ENCODE measurements around the gene MAP3K6.
"Not testable (repeated sequence)": the region's sequence is repeated elsewhere in the genome, so short reads cannot be mapped to it uniquely, and the experiment has no call there.

Gene MAP3K6

DNA sequence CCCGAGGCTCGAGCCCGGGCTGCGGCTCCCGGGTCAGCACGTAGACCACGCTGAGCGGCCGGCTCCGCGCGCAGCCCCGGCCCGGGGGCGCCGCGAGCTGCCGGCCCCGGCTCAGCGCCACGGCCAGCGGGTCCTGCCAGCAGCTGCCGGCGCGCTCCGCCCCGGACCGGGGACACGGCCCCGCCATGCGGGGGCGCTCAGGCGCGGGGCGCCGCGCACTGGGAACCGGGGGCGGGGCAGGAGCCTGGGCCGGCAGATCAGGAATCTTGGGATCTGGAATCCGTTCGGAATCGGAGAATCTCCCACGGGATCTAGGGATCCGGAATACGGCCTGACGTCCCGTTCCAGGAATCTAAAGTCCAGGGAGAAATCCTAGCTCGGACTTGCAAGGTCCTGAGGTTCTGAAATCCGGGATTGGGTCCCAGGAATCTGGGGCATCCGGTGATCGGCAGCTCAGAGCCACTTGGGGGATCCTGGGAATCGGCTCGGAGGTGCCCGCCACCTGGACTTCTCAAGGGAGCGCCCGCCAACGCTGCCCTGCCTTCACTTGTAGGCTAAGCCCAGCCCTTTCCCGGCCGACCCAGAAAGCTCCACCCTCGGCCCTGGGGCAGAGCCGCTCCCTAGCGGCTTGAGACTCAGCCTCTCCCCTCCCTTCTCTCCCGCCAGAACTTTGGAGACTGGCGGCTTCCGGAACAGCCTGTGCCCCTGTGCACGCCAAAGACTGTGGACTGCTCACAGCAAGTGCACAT, at the start of gene MAP3K6:
MAP3K6 (minus strand) TSS at position 551 of the 749 bp plus-strand sequence; CDS start at position 187, 364 bp downstream.
- no peak for DNase-seq

DNA sequence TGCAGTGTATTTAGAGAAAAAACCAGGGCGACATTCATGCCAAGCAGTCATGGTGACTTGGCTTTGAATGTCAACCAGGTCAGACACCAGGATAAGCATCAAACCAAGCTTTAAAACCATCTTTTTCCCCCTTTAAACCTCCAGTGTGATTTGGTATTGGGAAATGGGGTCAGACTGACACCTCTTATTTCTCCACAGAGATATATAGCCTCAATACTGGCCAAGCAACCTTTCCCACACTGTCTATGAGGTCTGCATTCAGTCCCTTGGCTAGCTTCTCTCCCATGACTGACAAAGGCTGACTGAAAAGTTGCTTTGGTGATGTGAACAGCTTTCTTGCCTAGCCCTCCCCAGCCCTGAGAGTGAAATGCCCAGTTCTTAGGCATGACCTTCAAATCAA, 47.3 kb upstream of the MAP3K6 start:
- DNase-seq = no peak

DNA sequence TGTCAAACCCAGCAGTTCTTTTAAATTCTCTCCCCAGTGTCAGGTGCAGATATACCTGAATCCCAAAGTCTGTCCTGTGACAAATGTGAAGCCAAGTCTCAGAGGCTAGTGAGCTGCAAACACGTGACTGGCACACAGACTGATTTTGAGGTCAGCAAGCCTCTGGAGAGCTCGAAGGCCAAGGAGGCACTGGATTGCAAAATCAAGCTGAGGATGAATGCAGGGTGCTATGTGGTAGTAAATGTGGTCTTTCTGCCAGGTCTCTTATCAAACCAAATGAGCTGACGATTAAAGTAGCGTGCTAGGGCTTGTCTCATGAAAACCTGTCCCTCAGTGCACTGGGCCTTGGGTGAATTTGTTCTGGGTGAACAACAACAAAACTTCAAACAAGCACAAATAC, 46.2 kb upstream of the MAP3K6 start:
- no peak for DNase-seq

- no peak for DNase-seq
Measured at GRCh38 chr1:27412502-27412901, 45.7 kb upstream of the MAP3K6 start.

DNA sequence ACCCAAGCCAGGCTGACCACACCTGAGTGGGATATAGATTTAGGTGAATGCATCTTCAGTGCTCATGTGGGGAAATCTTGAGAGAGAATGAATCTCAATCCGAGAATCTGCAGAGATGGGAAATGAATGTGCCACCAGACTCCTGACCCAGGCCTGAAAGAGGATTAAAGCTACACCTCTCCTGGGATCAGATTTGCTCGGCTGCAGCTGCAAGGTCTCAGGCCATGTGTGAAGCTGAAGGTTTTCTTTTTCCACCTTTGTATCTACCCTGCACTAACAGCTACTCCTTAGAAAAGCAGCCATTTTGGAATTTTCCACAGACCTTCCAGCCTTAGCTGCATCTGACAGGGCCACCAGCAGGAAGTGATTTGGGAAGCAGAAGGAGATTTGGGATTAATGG, 43.9 kb upstream of the MAP3K6 start:
- DNase-seq = no peak

- DNase-seq = no peak
Measured at GRCh38 chr1:27409669-27410068, 42.9 kb upstream of the MAP3K6 start.

DNA sequence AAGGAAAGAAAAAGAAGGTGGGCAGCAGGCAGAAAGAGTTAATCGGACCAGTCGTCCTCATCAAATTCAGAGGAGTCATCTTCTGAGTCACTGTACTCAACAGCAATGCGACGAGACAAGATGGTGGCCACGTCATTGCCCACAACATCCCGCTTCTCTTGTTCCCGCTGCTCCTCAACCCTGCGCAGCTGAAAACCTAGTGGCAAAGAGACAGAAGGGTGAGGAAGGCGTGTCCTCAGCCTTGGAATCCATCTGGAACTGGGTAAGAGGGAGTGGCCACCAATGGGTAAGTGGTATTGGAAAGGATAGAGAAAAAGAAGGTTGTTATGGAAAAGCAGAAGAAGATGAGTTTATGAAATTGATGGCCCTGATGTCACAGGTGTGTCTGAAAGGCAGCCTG, 41.4 kb upstream of the MAP3K6 start:
- no peak for DNase-seq

GRCh38 chr1:27406791-27407190, 40.0 kb upstream of the MAP3K6 start:
- not testable (repeated sequence) for DNase-seq

DNA sequence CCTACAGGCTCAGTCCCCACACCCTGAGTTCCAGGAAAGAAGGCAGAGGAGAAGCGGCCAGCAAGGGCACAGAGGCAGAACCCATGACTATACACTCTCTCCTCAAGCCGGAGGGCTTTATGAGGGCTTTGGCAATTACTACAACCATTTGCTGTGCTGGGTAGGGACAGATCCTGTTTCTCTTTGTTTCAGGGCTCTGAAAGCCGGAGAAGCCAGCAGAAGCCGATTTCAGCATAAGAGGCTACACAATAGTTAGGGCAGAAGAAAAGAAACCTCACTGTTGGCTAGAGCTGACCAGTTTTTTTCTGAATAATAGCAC, 39.6 kb upstream of the MAP3K6 start:
- DNase-seq = no peak

- not testable (repeated sequence) for DNase-seq
Measured at GRCh38 chr1:27405598-27406361, 39.0 kb upstream of the MAP3K6 start.

DNA sequence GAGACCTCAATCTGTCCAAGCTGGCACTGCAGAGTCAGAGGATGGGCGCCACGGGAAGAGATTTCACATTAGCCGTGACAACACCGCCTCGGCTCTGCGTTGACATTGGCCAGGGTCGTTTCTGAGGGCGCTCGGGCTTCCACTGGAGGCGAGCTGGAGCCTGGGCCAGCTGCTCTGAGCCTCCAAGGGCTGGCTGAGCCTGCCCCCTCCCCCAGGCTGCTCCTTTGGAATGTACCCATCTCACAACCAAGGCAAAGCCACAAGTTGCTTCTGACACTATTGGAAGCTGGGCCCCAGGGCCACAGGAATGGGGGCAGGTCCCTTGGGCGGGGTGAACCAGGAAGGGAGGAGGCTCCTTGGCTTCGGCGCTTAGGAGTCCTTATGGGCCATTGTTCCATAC, 38.3 kb upstream of the MAP3K6 start:
- DNase-seq = no peak

GRCh38 chr1:27403931-27404330, 37.2 kb upstream of the MAP3K6 start:
- DNase-seq = no peak

DNA sequence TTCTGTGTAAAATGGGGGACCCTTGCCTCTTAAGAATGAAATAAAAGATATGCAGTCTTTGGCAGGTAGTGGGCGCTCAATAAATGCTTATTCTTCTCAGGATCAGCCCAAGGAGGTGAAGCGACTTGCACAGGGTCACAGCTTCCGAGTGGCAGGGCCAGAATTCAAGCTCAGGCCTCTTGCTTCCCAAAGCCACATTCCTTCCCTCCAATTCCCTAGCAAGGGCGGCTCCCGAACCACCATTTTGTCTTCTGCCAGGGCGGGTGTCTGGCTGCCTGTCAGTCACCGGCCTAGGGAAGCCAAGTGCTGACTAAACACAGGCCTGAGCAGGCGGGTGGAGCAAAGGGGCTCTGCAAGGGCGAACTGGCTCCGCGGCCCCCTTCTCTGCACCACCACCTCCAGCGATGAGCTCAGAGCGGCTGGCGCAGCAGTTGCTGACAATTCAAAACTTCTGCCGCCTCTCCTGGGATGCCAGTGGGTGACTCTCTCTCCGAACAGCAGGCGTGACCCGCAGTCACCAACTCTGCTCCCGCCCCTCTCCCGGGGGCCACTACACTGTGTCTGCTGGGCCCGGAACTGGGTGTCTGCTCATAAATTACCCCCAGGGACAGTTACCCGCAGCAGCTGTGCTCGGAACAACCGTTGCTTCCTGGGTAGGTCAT, 36.4 kb upstream of the MAP3K6 start:
- no peak for DNase-seq

GRCh38 chr1:27402349-27402754, 35.6 kb upstream of the MAP3K6 start:
- no peak for DNase-seq

GRCh38 chr1:27400963-27401341, 34.2 kb upstream of the MAP3K6 start:
- DNase-seq = no peak

DNA sequence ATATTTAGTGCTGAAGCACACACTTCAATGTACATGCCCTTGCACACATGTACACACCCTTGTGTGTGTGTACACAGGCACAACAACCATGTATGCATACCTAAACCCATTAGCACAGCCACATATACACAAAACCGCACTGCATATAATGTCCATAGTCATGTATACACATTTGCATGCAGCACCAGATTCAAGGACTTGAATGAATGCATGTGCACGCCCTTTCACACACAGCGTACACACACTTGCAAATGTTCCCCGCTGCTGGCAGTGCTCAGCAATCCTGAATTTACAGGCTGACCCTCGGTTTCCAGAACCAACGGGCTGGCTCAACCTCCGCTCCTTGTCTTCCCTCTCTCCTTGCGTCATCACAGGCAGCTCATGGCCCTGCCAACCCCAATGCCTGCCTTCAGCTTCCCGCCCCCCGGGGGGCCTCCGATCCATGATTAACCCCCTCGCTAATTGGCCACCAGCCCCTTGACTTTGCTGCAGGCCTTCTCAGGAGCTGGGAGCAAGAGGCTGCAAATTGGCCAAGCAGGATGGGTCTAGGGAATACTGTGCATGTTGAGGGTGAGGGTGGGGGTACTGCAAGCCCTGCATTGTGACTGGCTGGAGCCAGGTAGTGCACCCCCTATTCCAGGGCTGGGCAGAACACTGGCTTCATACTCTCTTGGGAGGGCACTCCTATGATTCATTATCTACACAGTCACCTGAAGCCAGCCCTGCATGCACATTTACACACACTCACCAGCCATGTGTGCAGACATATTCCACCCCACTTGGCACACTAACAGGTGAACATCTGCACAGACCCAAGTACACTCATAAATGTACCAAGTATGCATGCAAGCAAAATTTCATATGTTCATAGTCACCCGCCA, 33.6 kb upstream of the MAP3K6 start:
- DNase-seq = no peak

GRCh38 chr1:27399251-27400025, 32.7 kb upstream of the MAP3K6 start:
- DNase-seq = no peak

- DNase-seq = no peak
Measured at GRCh38 chr1:27398405-27399149, 31.8 kb upstream of the MAP3K6 start.

DNA sequence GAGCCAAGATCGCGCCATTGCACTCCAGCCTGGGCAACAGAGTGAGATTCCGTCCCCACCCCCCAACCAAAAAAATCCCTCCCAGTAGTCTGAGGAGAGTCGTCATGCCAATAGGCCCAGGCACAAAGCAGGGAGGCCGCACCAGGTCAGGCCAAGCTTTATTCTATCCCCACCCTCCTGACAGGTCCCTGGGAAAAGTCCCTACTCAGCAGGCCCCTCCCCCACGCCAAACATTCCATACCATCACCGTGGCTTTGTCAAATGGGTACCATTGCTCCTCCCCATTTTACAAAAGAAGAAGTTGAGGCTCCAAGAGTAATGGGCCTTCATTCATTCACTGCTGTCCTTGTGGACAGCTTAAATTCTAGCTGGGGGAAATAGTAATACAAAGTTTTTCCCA, 31.0 kb upstream of the MAP3K6 start:
- no peak for DNase-seq

GRCh38 chr1:27397110-27397509, 30.3 kb upstream of the MAP3K6 start:
- no peak for DNase-seq

DNA sequence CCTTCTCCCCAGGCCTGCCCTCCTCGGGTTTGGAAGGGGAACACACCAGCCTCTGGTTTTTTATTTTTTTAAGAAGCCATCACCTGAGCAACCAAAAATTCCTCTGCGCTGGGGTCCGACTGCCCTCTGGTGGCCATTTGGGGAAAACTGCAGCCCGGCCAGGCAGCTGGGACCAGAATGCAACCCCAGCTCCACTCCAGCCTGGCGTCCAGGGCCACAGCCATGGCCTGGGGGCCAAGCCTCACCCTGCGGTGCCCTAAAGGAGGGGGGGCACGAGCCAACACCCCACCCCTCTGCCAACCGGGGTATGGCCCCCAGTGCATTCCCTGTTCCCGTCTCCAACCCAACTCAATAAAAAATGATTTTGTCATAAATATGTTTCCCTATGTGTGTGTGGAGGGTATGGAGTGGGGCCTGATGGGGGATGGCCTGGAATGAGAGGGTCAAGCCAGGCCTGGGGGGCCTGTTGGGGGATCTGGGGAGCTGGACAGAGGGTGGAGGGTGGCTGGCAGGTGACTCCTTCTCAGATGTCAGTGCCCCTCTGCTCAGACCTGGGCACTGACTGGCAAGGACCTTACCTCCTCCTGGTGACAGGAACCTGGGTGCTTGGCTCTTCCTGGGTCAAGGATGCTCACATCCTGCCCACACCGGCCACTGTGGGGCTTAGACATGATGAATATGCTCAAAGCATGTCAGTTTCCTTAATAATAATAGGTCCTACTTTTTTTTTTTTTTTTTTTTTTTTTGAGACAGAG, 28.9 kb upstream of the MAP3K6 start:
- no peak for DNase-seq
